Sigmoid colon (tissue), 7 donors: ENCODE results near the gene ARHGAP9. TPM values are rescaled to one million over a fixed set of nuclear protein-coding genes. Genes with fewer than 3 reads are reported as not detected.

Experiments used
- DNase-seq: peaks from one replicate; pipeline ENCODE4 v3.0.0-alpha.2; 2019
- H3K27ac ChIP-seq, 4 donors: fragments of 200-600 bp; sonication (generic); one replicate each; pipeline ENCODE4 v1.5.1; 2016 to 2019; ENCODE audit warnings: mild to moderate bottlenecking in 1 of 4
- H3K27me3 ChIP-seq, 3 donors: fragments of 200-600 bp; sonication (generic); one replicate each; pipeline ENCODE4 v1.5.1; 2019; ENCODE audit warnings: mild to moderate bottlenecking in 1 of 3
- H3K36me3 ChIP-seq, 4 donors: fragments of 200-600 bp; sonication (generic); one replicate each; pipeline ENCODE4 v1.5.1; 2016 to 2019
- H3K4me1 ChIP-seq, 4 donors: fragments of 200-600 bp; sonication (generic); one replicate each; pipeline ENCODE4 v1.5.1; 2017 to 2019
- H3K4me3 ChIP-seq, 4 donors: fragments of 200-600 bp; sonication (generic); one replicate each; pipeline ENCODE4 v1.5.1; 2017 to 2019; ENCODE audit warnings: mild to moderate bottlenecking in 2 of 4, moderate library complexity in 1 of 4
- H3K9me3 ChIP-seq, 4 donors: fragments of 200-600 bp in 3 of 4; sonication (generic) in 3 of 4; one replicate each; pipeline versions ENCODE4 v1.5.1 to v1.6.1; 2013 to 2019
- EP300 ChIP-seq, 4 donors: sonication (generic); formaldehyde crosslinking; IDR thresholded peaks; one replicate each; pipeline ENCODE4 v1.6.1; 2017; ENCODE audit warnings: antibody characterized with exemption in 4 of 4
- POLR2A ChIP-seq, 2 donors: fragments of 450-650 bp; IDR thresholded peaks; one replicate each; pipeline ENCODE4 v1.6.1; 2016; ENCODE audit warnings: antibody characterized with exemption in 2 of 2, mild to moderate bottlenecking in 2 of 2, moderate library complexity in 2 of 2
- POLR2AphosphoS5 ChIP-seq, 4 donors: sonication (generic); formaldehyde crosslinking; IDR thresholded peaks; one replicate each; pipeline ENCODE4 v1.6.1; 2017; ENCODE audit warnings: antibody characterized with exemption in 4 of 4
- WGBS, 2 donors: extraction: QIAGEN DNeasy Blood & Tissue Kit; methylation state at CpG; one replicate each; pipeline ENCODE4 v1.1.7; 2013; 5-methylcytosine and 5-hydroxymethylcytosine counted together
- intact Hi-C: fragments of 100-400 bp; cut with DNase I; formaldehyde crosslinking; loops from one replicate; pipeline ENCODE4 v1.15.1; 2023
- polyA plus RNA-seq, 3 donors: library from polyadenylated mRNA; stranded (reverse); fragments of 200-250 nt; gene quantifications; one replicate each; pipeline ENCODE4 v1.2.3, GENCODE V29; 2013
- total RNA-seq, 4 donors: library from RNA; depleted of rRNA; stranded (reverse); fragments of >200 nt; gene quantifications; one replicate each; pipeline ENCODE4 v1.1.0, GENCODE V29; 2016
- TF ChIP-seq, protein P1 (sequence below), 4 experiments: fragments of 450-650 bp in 3 of 4; fragments of 200-600 bp in 1 of 4; IDR thresholded peaks; one replicate each; pipeline ENCODE4 v1.5.1; 2016 to 2019; ENCODE audit warnings: antibody characterized with exemption in 4 of 4, mild to moderate bottlenecking in 3 of 4, moderate library complexity in 2 of 4
- donor health status: healthy with polysubstance abuse.
- donor health status: Bipolar disorder and iron deficiency.
- donor health status: healthy.

ARHGAP9 gene
- total and polyA plus RNA-seq, 7 donors: 4.3 to 54.7 (median 6.6) TPM

DNA sequence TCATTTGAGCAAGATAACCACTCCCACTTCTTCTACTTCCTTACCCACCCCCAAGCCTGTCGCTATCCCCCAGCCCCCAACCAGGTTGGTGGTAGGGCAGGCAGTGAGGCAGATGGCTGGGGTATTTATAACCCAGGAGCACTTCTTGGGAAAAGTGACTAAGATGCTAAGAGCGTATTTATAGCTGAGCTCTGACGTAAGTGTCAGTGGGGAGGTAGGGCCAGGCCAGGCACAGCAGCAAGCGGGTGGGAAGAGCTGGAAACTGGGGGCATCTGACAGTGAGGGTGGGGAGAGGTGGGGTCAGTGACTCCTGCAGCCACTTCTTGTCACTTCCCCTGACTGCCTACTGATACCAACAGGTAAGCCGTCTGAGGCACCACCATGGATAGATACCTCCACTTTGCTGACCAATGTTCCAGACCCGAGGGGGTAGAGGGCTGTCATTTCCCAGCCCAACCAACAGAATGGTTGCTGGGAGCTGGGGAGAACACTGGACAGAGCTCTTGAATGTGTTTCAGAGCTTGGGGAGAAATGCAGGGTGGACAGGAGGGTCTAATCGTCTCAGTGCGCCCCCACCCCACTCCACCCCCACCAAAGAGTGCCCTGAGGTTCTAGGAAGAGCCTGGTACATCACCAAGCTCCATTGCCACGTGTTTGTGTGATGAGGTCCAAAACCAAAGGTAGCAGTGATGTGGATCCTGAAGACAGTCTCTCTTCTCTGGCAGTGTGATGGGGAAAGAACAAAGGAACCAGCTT, 27.3 kb downstream of the ARHGAP9 start:
- H3K36me3 ChIP-seq: no peaks in the 10 kb centered on the region
- 31 to 43% methylated on average over 9 of the region's 9 CpGs for WGBS, 2 donors
- H3K4me3 ChIP-seq: no peak overlapping the region
- H3K27ac ChIP-seq: peak overlapping the region in 3 of 4 donors; percentile 55 to 71 (median 62)
- DNase-seq: no peak
- TF ChIP-seq EP300 (IDR thresholded peaks at IDR 0.05) (peak in 2 of 4 donors; percentile 4 to 52), POLR2AphosphoS5 (IDR thresholded peaks at IDR 0.05) (peak in 2 of 4 donors; percentile 11 to 57), POLR2A (IDR thresholded peaks at IDR 0.05) (no peak)
- H3K27me3 ChIP-seq: peaks cover 0 to 7% (median 0%) of the 10 kb centered on the region in 3 donors
- no peaks in the 10 kb centered on the region for H3K9me3 ChIP-seq
- intact Hi-C loops: loop anchor here (2.0 kb wide), 1 partner anchor 144 kb away; no protein-coding TSS in a partner anchor
- peaks cover 0 to 21% (median 10%) of the 10 kb centered on the region in 4 donors for H3K4me1 ChIP-seq

DNA sequence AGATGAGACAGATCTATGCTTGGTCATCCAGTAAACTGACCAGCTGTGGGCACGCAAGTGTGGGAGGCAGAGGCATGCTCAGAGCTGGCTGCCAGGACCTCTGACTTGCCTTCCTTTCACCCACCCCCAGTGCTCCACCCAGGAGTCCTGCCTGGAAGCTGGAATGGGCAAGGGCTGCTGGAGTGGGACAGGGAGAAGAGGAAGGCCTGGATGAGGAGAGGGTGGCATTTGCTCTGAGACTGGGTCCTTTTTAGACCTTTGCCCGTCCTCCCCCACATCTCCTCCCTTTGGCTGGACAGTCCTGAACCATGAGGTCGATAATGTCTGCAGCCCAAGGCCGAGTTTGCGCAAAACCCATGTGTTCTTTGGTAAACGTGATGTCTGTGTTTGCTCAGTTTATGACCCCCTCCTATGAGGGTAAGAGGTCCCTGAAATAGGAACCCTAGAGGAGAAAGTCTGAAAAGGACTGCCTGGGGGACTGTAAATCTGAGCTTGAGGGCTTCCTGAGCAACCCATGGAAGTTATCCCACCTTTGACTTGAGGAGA, 28.4 kb downstream of the ARHGAP9 start:
- no peak for DNase-seq
- Histone ChIP-seq H3K27me3 (peaks cover 0 to 7% (median 0%) of the 10 kb centered on the region in 3 donors), H3K9me3 (no peaks in the 10 kb centered on the region), H3K36me3 (no peaks in the 10 kb centered on the region), H3K27ac (no peak overlapping the region), H3K4me1 (peaks cover 0 to 21% (median 10%) of the 10 kb centered on the region in 4 donors), H3K4me3 (no peak overlapping the region)
- intact Hi-C loops: no loop called here
- no peak for TF ChIP-seq POLR2A (IDR thresholded peaks at IDR 0.05)
- TF ChIP-seq, protein P1, sequence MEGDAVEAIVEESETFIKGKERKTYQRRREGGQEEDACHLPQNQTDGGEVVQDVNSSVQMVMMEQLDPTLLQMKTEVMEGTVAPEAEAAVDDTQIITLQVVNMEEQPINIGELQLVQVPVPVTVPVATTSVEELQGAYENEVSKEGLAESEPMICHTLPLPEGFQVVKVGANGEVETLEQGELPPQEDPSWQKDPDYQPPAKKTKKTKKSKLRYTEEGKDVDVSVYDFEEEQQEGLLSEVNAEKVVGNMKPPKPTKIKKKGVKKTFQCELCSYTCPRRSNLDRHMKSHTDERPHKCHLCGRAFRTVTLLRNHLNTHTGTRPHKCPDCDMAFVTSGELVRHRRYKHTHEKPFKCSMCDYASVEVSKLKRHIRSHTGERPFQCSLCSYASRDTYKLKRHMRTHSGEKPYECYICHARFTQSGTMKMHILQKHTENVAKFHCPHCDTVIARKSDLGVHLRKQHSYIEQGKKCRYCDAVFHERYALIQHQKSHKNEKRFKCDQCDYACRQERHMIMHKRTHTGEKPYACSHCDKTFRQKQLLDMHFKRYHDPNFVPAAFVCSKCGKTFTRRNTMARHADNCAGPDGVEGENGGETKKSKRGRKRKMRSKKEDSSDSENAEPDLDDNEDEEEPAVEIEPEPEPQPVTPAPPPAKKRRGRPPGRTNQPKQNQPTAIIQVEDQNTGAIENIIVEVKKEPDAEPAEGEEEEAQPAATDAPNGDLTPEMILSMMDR (IDR thresholded peaks at IDR 0.05): no peak
- no peak for TF ChIP-seq POLR2AphosphoS5 (IDR thresholded peaks at IDR 0.05)
- no peak for TF ChIP-seq EP300 (IDR thresholded peaks at IDR 0.05)
- WGBS, 2 donors: 44 to 73% methylated on average over 6 of the region's 6 CpGs

DNA sequence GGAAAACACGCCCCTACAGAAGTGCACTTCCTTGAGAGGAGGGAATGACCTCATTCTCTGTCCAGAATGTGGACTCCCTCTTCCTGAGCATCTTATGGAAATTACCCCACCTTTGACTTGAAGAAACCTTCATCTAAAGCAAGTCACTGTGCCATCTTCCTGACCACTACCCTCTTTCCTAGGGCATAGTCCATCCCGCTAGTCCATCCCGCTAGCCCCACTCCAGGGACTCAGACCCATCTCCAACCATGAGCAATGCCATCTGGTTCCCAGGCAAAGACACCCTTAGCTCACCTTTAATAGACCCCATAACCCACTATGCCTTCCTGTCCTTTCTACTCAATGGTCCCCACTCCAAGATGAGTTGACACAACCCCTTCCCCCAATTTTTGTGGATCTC, 29.6 kb downstream of the ARHGAP9 start:
- H3K27me3 ChIP-seq: no peaks in the 10 kb centered on the region
- no peak for TF ChIP-seq POLR2AphosphoS5 (IDR thresholded peaks at IDR 0.05)
- no peak for TF ChIP-seq POLR2A (IDR thresholded peaks at IDR 0.05)
- TF ChIP-seq EP300 (IDR thresholded peaks at IDR 0.05): no peak
- TF ChIP-seq, protein P1 (IDR thresholded peaks at IDR 0.05): no peak
- no peak overlapping the region for H3K4me3 ChIP-seq
- no peaks in the 10 kb centered on the region for H3K36me3 ChIP-seq
- intact Hi-C loops: no loop called here
- 78 to 97% methylated on average over 3 of the region's 3 CpGs for WGBS, 2 donors
- no peak overlapping the region for H3K27ac ChIP-seq
- H3K9me3 ChIP-seq: no peaks in the 10 kb centered on the region
- H3K4me1 ChIP-seq: peaks cover 0 to 21% (median 10%) of the 10 kb centered on the region in 4 donors
- no peak for DNase-seq

DNA sequence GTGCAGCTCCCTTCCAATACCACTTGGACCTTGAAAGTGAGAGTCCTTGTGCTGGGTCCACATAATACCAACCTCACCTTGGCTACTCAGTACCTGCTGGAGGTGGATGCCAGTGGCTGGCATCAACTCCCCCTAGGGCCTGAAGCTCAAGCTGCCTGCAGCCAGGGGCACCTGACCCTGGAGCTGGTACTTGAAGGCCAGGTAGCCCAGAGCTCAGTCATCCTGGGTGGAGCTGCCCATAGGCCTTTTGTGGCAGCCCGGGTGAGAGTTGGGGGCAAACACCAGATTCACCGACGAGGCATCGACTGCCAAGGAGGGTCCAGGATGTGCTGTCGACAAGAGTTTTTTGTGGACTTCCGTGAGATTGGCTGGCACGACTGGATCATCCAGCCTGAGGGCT, 30.3 kb downstream of the ARHGAP9 start:
- H3K4me3 ChIP-seq: no peak overlapping the region
- H3K4me1 ChIP-seq: peaks cover 0 to 21% (median 10%) of the 10 kb centered on the region in 4 donors
- no peaks in the 10 kb centered on the region for H3K36me3 ChIP-seq
- intact Hi-C loops: no loop called here
- 97 to 98% methylated on average over 7 of the region's 7 CpGs for WGBS, 2 donors
- H3K27me3 ChIP-seq: no peaks in the 10 kb centered on the region
- H3K27ac ChIP-seq: no peak overlapping the region
- no peaks in the 10 kb centered on the region for H3K9me3 ChIP-seq
- TF ChIP-seq EP300 (IDR thresholded peaks at IDR 0.05): no peak
- TF ChIP-seq, protein P1 (IDR thresholded peaks at IDR 0.05): no peak
- no peak for TF ChIP-seq POLR2A (IDR thresholded peaks at IDR 0.05)
- TF ChIP-seq POLR2AphosphoS5 (IDR thresholded peaks at IDR 0.05): no peak
- no peak for DNase-seq

DNA sequence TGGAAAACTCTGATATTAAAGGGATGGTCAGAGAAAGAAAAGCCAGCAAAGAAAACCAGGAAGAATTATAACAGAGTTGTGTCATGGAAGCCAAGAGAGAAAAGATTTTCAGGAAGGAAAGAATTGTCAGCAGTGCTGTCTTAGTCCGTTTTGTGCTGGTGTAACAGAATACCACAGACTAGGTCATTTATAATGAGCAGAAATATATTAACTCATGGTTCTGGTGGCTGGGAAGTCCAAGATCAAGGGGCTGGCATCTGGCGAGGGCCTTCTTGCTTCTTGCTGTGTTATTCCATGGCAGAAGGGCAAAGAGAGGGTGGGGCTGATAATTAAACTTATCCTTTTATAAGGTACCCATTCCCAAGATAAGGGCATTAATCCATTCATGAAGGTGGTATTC, 31.0 kb downstream of the ARHGAP9 start:
- H3K27ac ChIP-seq: no peak overlapping the region
- intact Hi-C loops: no loop called here
- H3K36me3 ChIP-seq: no peaks in the 10 kb centered on the region
- peaks cover 0 to 21% (median 10%) of the 10 kb centered on the region in 4 donors for H3K4me1 ChIP-seq
- H3K9me3 ChIP-seq: no peaks in the 10 kb centered on the region
- H3K27me3 ChIP-seq: no peaks in the 10 kb centered on the region
- TF ChIP-seq EP300 (IDR thresholded peaks at IDR 0.05): no peak
- no peak for TF ChIP-seq POLR2AphosphoS5 (IDR thresholded peaks at IDR 0.05)
- no peak for TF ChIP-seq POLR2A (IDR thresholded peaks at IDR 0.05)
- no peak for DNase-seq
- 86 to 92% methylated on average over 2 of the region's 2 CpGs for WGBS, 2 donors
- no peak overlapping the region for H3K4me3 ChIP-seq
